KOPT-K1 (cell line): ENCODE data around the gene DOK7.

Experiments used
- H3K27ac ChIP-seq: fragments of 200-600 bp; sonication (generic); 2 replicates; pipeline ENCODE4 v1.5.1; 2016; ENCODE audit warnings: antibody characterized with exemption, mild to moderate bottlenecking, low read depth, low read length; ENCODE audit not compliant: poor library complexity, severe bottlenecking
- H3K36me3 ChIP-seq: fragments of 200-600 bp; sonication (generic); 2 replicates; pipeline ENCODE4 v1.5.1; 2017; ENCODE audit warnings: antibody characterized with exemption, mild to moderate bottlenecking, low read length, moderate library complexity; ENCODE audit not compliant: insufficient read depth
- H3K9me3 ChIP-seq: fragments of 200-600 bp; sonication (generic); 2 replicates; pipeline ENCODE4 v1.5.1; 2017; ENCODE audit warnings: antibody characterized with exemption, low read length, mild to moderate bottlenecking; ENCODE audit not compliant: insufficient read depth, poor library complexity, severe bottlenecking

The DOK7 gene

GRCh38 chr4:3436048-3436797, 26.9 kb upstream of the DOK7 start:
- Histone ChIP-seq H3K36me3 (no peaks in the 10 kb centered on the region), H3K27ac (no peak overlapping the region), H3K9me3 (no peaks in the 10 kb centered on the region)

- Histone ChIP-seq H3K36me3 (no peaks in the 10 kb centered on the region), H3K9me3 (no peaks in the 10 kb centered on the region), H3K27ac (no peak overlapping the region)
Measured at GRCh38 chr4:3436798-3437581, 26.1 kb upstream of the DOK7 start.

- no peak overlapping the region for H3K27ac ChIP-seq
- H3K36me3 ChIP-seq: no peaks in the 10 kb centered on the region
- H3K9me3 ChIP-seq: no peaks in the 10 kb centered on the region
Measured at GRCh38 chr4:3437582-3437936, 25.5 kb upstream of the DOK7 start.

- Histone ChIP-seq H3K27ac (no peak overlapping the region), H3K9me3 (no peaks in the 10 kb centered on the region)
Measured at GRCh38 chr4:3437998-3438846, 24.9 kb upstream of the DOK7 start.

GRCh38 chr4:3438847-3439180, 24.3 kb upstream of the DOK7 start:
- Histone ChIP-seq H3K36me3 (no peaks in the 10 kb centered on the region), H3K9me3 (no peaks in the 10 kb centered on the region), H3K27ac (no peak overlapping the region)

More at GRCh38 chr4:3437998-3438846, 24.9 kb upstream of the DOK7 start:
- no peaks in the 10 kb centered on the region for H3K36me3 ChIP-seq

GRCh38 chr4:3439391-3439790, 23.7 kb upstream of the DOK7 start:
- no peaks in the 10 kb centered on the region for H3K9me3 ChIP-seq
- no peak overlapping the region for H3K27ac ChIP-seq
- no peaks in the 10 kb centered on the region for H3K36me3 ChIP-seq

GRCh38 chr4:3440011-3440410, 23.1 kb upstream of the DOK7 start:
- Histone ChIP-seq H3K9me3 (no peaks in the 10 kb centered on the region), H3K27ac (no peak overlapping the region), H3K36me3 (no peaks in the 10 kb centered on the region)

GRCh38 chr4:3440979-3441500, 22.1 kb upstream of the DOK7 start:
- Histone ChIP-seq H3K36me3 (no peaks in the 10 kb centered on the region), H3K9me3 (no peaks in the 10 kb centered on the region), H3K27ac (no peak overlapping the region)

GRCh38 chr4:3441501-3442459, 21.3 kb upstream of the DOK7 start, which contains the start of gene HGFAC:
HGFAC (plus strand) TSS chr4:3441968; CDS start chr4:3442002, 34 bp downstream.
- H3K36me3 ChIP-seq: no peaks in the 10 kb centered on the region
- H3K27ac ChIP-seq: no peak within 1 kb of the TSS
- no peaks in the 10 kb centered on the region for H3K9me3 ChIP-seq

- Histone ChIP-seq H3K9me3 (no peaks in the 10 kb centered on the region), H3K36me3 (no peaks in the 10 kb centered on the region), H3K27ac (no peak overlapping the region)
Measured at GRCh38 chr4:3442460-3442958, 20.6 kb upstream of the DOK7 start.

GRCh38 chr4:3442959-3443749, 20.0 kb upstream of the DOK7 start:
- H3K27ac ChIP-seq: no peak overlapping the region
- H3K36me3 ChIP-seq: no peaks in the 10 kb centered on the region

GRCh38 chr4:3443750-3444309, 19.3 kb upstream of the DOK7 start:
- H3K9me3 ChIP-seq: no peaks in the 10 kb centered on the region
- no peak overlapping the region for H3K27ac ChIP-seq
- H3K36me3 ChIP-seq: no peaks in the 10 kb centered on the region

More at GRCh38 chr4:3442959-3443749, 20.0 kb upstream of the DOK7 start:
- H3K9me3 ChIP-seq: no peaks in the 10 kb centered on the region
